Ovary (tissue), 3 donors: ENCODE measurements around the gene CHCHD2.

Experiments used
- CTCF ChIP-seq, 3 donors: fragments of 450-650 bp in 2 of 3; fragments of 200-600 bp in 1 of 3; IDR thresholded peaks; one replicate each; pipeline versions ENCODE4 v1.5.1 to v1.8.0; 2016 to 2022; ENCODE audit warnings: antibody characterized with exemption in 3 of 3, mild to moderate bottlenecking in 1 of 3
- EP300 ChIP-seq: sonication (generic); formaldehyde crosslinking; IDR thresholded peaks from one replicate; pipeline ENCODE4 v1.6.1; 2017; ENCODE audit warnings: antibody characterized with exemption
- POLR2A ChIP-seq: fragments of 450-650 bp; IDR thresholded peaks from one replicate; pipeline ENCODE4 v1.6.1; 2017; ENCODE audit warnings: antibody characterized with exemption, mild to moderate bottlenecking, moderate library complexity
- donor health status: DM: no; HTN: no; CAD: no.

DNA sequence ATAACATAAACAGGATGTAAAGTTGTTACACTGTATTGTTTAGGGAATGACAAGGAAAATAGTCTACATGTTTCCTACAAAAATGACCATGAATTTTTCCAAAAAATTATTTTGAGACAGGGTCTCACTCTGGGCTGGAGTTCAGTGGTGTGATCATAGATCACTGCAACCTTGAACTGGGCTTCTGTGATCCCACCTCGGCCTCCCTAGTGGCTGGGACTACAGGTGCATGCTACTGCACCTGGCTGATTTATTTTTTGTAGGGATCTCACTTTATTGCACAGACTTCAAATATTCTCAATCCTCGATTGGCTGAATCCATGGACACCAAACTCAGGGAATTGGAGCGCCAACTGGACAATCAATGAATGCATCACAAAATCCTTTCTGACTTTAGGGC is 6.6 kb downstream of the CHCHD2 start:
- TF ChIP-seq CTCF (IDR thresholded peaks at IDR 0.05) (no peak), POLR2A (no peak), EP300 (no peak)
